ENCODE results near the gene ADGRD1. TPM values are rescaled to one million over a fixed set of nuclear protein-coding genes. Genes with fewer than 3 reads are reported as not detected.

Gene ADGRD1
- total RNA-seq, 1 donor from 2014 or later, result 1.0 TPM

- no peak for DNase-seq (ENCODE audit: extremely low spot score, unreplicated experiment)
- no peaks in the 10 kb centered on the region for H3K4me1 Mint-ChIP-seq (ENCODE audit: unreplicated experiment)
- H3K9me3 Mint-ChIP-seq (ENCODE audit: unreplicated experiment), result no peaks in the 10 kb centered on the region
- TF ChIP-seq CTCF (IDR thresholded peaks at IDR 0.05), result no peak
- H3K4me3 Mint-ChIP-seq (ENCODE audit: unreplicated experiment), result no peak overlapping the region
- peaks cover 22% of the 10 kb centered on the region for H3K27me3 Mint-ChIP-seq (ENCODE audit: unreplicated experiment)
- no peak overlapping the region for H3K27ac Mint-ChIP-seq (ENCODE audit: unreplicated experiment)
- H3K36me3 Mint-ChIP-seq (ENCODE audit: unreplicated experiment), result no peaks in the 10 kb centered on the region
Measured at GRCh38 chr12:131187602-131188001, 233.9 kb downstream of the ADGRD1 start.

GRCh38 chr12:131188131-131189050 lies 234.7 kb downstream of the ADGRD1 start:
- Mint-ChIP-seq H3K4me1 (ENCODE audit: unreplicated experiment) (no peaks in the 10 kb centered on the region), H3K27ac (ENCODE audit: unreplicated experiment) (no peak overlapping the region), H3K27me3 (ENCODE audit: unreplicated experiment) (peaks cover 20% of the 10 kb centered on the region), H3K36me3 (ENCODE audit: unreplicated experiment) (no peaks in the 10 kb centered on the region), H3K9me3 (ENCODE audit: unreplicated experiment) (no peaks in the 10 kb centered on the region), H3K4me3 (ENCODE audit: unreplicated experiment) (no peak overlapping the region)
- peak; percentile 76 for DNase-seq (ENCODE audit: extremely low spot score, unreplicated experiment)
- TF ChIP-seq CTCF (IDR thresholded peaks at IDR 0.05), result no peak

GRCh38 chr12:131189781-131190180 lies 236.1 kb downstream of the ADGRD1 start:
- H3K4me1 Mint-ChIP-seq (ENCODE audit: unreplicated experiment), result no peaks in the 10 kb centered on the region
- DNase-seq (ENCODE audit: extremely low spot score, unreplicated experiment), result peak; percentile 75
- TF ChIP-seq CTCF (IDR thresholded peaks at IDR 0.05), result no peak

GRCh38 chr12:131190965-131191364 lies 237.3 kb downstream of the ADGRD1 start:
- no peak overlapping the region for H3K27ac Mint-ChIP-seq (ENCODE audit: unreplicated experiment)
- DNase-seq (ENCODE audit: extremely low spot score, unreplicated experiment), result no peak
- no peaks in the 10 kb centered on the region for H3K9me3 Mint-ChIP-seq (ENCODE audit: unreplicated experiment)
- peaks cover 16% of the 10 kb centered on the region for H3K27me3 Mint-ChIP-seq (ENCODE audit: unreplicated experiment)
- no peaks in the 10 kb centered on the region for H3K4me1 Mint-ChIP-seq (ENCODE audit: unreplicated experiment)
- no peak overlapping the region for H3K4me3 Mint-ChIP-seq (ENCODE audit: unreplicated experiment)
- TF ChIP-seq CTCF (IDR thresholded peaks at IDR 0.05), result no peak
- no peaks in the 10 kb centered on the region for H3K36me3 Mint-ChIP-seq (ENCODE audit: unreplicated experiment)

More at GRCh38 chr12:131189781-131190180, 236.1 kb downstream of the ADGRD1 start:
- Mint-ChIP-seq H3K27me3 (ENCODE audit: unreplicated experiment) (peaks cover 20% of the 10 kb centered on the region), H3K9me3 (ENCODE audit: unreplicated experiment) (no peaks in the 10 kb centered on the region), H3K36me3 (ENCODE audit: unreplicated experiment) (no peaks in the 10 kb centered on the region), H3K4me3 (ENCODE audit: unreplicated experiment) (no peak overlapping the region), H3K27ac (ENCODE audit: unreplicated experiment) (no peak overlapping the region)

Other genes starting within 250 kb of the ADGRD1 start
- gene RIMBP2, start 237.6 kb upstream of the ADGRD1 start, total RNA-seq, result 0.13 TPM in 1 of 2 replicates, not detected in the other
- gene STX2, start 114.7 kb upstream of the ADGRD1 start, total RNA-seq, result 32.0 and 36.5 TPM in 2 replicates
- gene RAN, start 81.8 kb upstream of the ADGRD1 start, total RNA-seq, result 471 and 474 TPM in 2 replicates

Measured in osteocyte (in vitro differentiated cells).